ENCODE measurements around the gene PANK4.

DNA sequence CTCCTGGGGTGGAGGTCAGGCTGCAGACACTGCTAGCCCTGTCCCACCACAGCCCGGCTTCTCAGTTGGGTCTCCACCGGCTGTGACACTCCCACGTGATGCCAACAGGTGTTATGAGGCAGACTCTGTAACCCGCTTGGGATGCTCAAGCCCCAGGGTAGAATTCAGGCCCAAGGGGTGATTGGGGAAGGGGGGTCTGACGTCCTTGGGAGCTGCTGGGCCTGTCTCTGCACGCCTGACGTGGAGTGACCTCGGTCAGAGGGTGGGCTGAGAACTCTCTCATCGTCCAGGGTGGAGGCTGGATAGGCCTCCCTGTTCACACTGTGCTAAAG is 11.4 kb upstream of the PANK4 start:
- TF ChIP-seq, protein P1, sequence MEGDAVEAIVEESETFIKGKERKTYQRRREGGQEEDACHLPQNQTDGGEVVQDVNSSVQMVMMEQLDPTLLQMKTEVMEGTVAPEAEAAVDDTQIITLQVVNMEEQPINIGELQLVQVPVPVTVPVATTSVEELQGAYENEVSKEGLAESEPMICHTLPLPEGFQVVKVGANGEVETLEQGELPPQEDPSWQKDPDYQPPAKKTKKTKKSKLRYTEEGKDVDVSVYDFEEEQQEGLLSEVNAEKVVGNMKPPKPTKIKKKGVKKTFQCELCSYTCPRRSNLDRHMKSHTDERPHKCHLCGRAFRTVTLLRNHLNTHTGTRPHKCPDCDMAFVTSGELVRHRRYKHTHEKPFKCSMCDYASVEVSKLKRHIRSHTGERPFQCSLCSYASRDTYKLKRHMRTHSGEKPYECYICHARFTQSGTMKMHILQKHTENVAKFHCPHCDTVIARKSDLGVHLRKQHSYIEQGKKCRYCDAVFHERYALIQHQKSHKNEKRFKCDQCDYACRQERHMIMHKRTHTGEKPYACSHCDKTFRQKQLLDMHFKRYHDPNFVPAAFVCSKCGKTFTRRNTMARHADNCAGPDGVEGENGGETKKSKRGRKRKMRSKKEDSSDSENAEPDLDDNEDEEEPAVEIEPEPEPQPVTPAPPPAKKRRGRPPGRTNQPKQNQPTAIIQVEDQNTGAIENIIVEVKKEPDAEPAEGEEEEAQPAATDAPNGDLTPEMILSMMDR (IDR thresholded peaks at IDR 0.05), result no peak
- TF ChIP-seq POLR2A (IDR thresholded peaks at IDR 0.05), result no peak

All from Peyer's patch (tissue), 4 donors.